GM18517 (cell line): Measurements from ENCODE around the gene OTOF.

Experiments used
- ATAC-seq: cut with Tn5 transposase; IDR thresholded peaks from one replicate; pipeline ENCODE4 v1.9.1; 2021; ENCODE audit warnings: mild to moderate bottlenecking, moderate library complexity; ENCODE audit not compliant: unreplicated experiment

The OTOF gene

GRCh38 chr2:26421961-26422360 is 56.0 kb downstream of the OTOF start:
- no peak for ATAC-seq

- no peak for ATAC-seq
Observed at GRCh38 chr2:26414311-26414710, 63.6 kb downstream of the OTOF start.

- ATAC-seq: no peak
Observed at GRCh38 chr2:26412091-26412673, 65.7 kb downstream of the OTOF start.

GRCh38 chr2:26411419-26411818 is 66.5 kb downstream of the OTOF start:
- no peak for ATAC-seq

GRCh38 chr2:26410764-26411243 is 67.1 kb downstream of the OTOF start:
- ATAC-seq: no peak

GRCh38 chr2:26409785-26410184 is 68.1 kb downstream of the OTOF start:
- ATAC-seq: no peak

GRCh38 chr2:26407526-26407925 is 70.4 kb downstream of the OTOF start:
- no peak for ATAC-seq
